Tibial artery (tissue), 4 donors: ENCODE measurements around the gene PAPOLA.

Source experiments
- DNase-seq, 2 donors: peaks; one replicate each; pipeline ENCODE4 v3.0.0-alpha.2; 2019
- H3K27ac ChIP-seq, 2 donors: fragments of 200-600 bp; sonication (generic) in 1 of 2; 1 replicate in 1 of 2; 2 replicates in 1 of 2; pipeline ENCODE4 v1.5.1; 2018 to 2019; ENCODE audit warnings: mild to moderate bottlenecking in 1 of 2
- H3K27me3 ChIP-seq, 2 donors: fragments of 200-600 bp; sonication (generic) in 1 of 2; one replicate each; pipeline versions ENCODE4 v1.5.1 to v1.6.0; 2016 to 2019
- H3K36me3 ChIP-seq, 3 donors: fragments of 200-600 bp; sonication (generic) in 2 of 3; one replicate each; pipeline ENCODE4 v1.5.1; 2016 to 2019; ENCODE audit warnings: mild to moderate bottlenecking in 2 of 3
- H3K4me1 ChIP-seq, 4 donors: fragments of 200-600 bp; sonication (generic) in 2 of 4; 1 replicate in 3 of 4; 2 replicates in 1 of 4; pipeline ENCODE4 v1.5.1; 2016 to 2019
- H3K4me3 ChIP-seq, 2 donors: fragments of 200-600 bp; sonication (generic) in 1 of 2; 1 replicate in 1 of 2; 2 replicates in 1 of 2; pipeline ENCODE4 v1.5.1; 2018 to 2019; ENCODE audit warnings: mild to moderate bottlenecking in 2 of 2
- H3K9me3 ChIP-seq, 3 donors: fragments of 200-600 bp; sonication (generic) in 1 of 3; one replicate each; pipeline ENCODE4 v1.5.1; 2016 to 2019
- CTCF ChIP-seq, 2 experiments: fragments of 200-600 bp in 1 of 2; fragments of 450-650 bp in 1 of 2; IDR thresholded peaks; one replicate each; pipeline ENCODE4 v1.5.1; 2017 to 2019; ENCODE audit warnings: antibody characterized with exemption in 2 of 2, mild to moderate bottlenecking in 1 of 2, moderate library complexity in 1 of 2
- intact Hi-C: fragments of 100-400 bp; cut with DNase I; formaldehyde crosslinking; loops from one replicate; pipeline ENCODE4 v1.15.0; 2023; ENCODE audit warnings: low total_unique reads

PAPOLA gene

GRCh38 chr14:96494331-96494730, 7.9 kb upstream of the PAPOLA start:
- Histone ChIP-seq H3K36me3 (no peaks in the 10 kb centered on the region), H3K27me3 (peaks cover 0 to 22% of the 10 kb centered on the region in 2 donors), H3K4me1 (no peaks in the 10 kb centered on the region), H3K27ac (no peak overlapping the region), H3K4me3 (no peak overlapping the region), H3K9me3 (no peaks in the 10 kb centered on the region)
- no peak for DNase-seq
- intact Hi-C loops, result no loop called here
- no peak for TF ChIP-seq CTCF (IDR thresholded peaks at IDR 0.05)

GRCh38 chr14:96497087-96497486, 5.1 kb upstream of the PAPOLA start:
- H3K9me3 ChIP-seq, result no peaks in the 10 kb centered on the region
- no peaks in the 10 kb centered on the region for H3K36me3 ChIP-seq
- no peak overlapping the region for H3K4me3 ChIP-seq
- peaks cover 0 to 13% of the 10 kb centered on the region in 2 donors for H3K27me3 ChIP-seq
- DNase-seq, result no peak
- no peak overlapping the region for H3K27ac ChIP-seq
- intact Hi-C loops, result no loop called here
- no peak for TF ChIP-seq CTCF (IDR thresholded peaks at IDR 0.05)
- H3K4me1 ChIP-seq, result peaks cover 0 to 8% (median 3%) of the 10 kb centered on the region in 4 donors

GRCh38 chr14:96497586-96497985, 4.6 kb upstream of the PAPOLA start:
- intact Hi-C loops, result no loop called here
- H3K27me3 ChIP-seq, result peaks cover 0 to 13% of the 10 kb centered on the region in 2 donors
- no peaks in the 10 kb centered on the region for H3K9me3 ChIP-seq
- H3K27ac ChIP-seq, result no peak overlapping the region
- DNase-seq, result no peak
- H3K36me3 ChIP-seq, result no peaks in the 10 kb centered on the region
- no peak for TF ChIP-seq CTCF (IDR thresholded peaks at IDR 0.05)
- no peak overlapping the region for H3K4me3 ChIP-seq
- H3K4me1 ChIP-seq, result peaks cover 0 to 8% (median 3%) of the 10 kb centered on the region in 4 donors

GRCh38 chr14:96501217-96501739, 904 bp upstream of the PAPOLA start:
- no peaks in the 10 kb centered on the region for H3K27me3 ChIP-seq
- H3K4me3 ChIP-seq, result peak overlapping the region; percentile 80 to 100
- H3K9me3 ChIP-seq, result no peaks in the 10 kb centered on the region
- TF ChIP-seq CTCF (IDR thresholded peaks at IDR 0.05), result no peak
- no peak for DNase-seq
- intact Hi-C loops, result loop anchor here (5.0 kb wide), 1 partner anchor 459 kb away; no protein-coding TSS in a partner anchor
- H3K36me3 ChIP-seq, result no peaks in the 10 kb centered on the region
- peaks cover 0 to 40% (median 19%) of the 10 kb centered on the region in 4 donors for H3K4me1 ChIP-seq
- H3K27ac ChIP-seq, result peak overlapping the region; percentile 94 to 100

- TF ChIP-seq CTCF (IDR thresholded peaks at IDR 0.05), result no peak
- Histone ChIP-seq H3K27me3 (no peaks in the 10 kb centered on the region), H3K4me1 (peaks cover 0 to 43% (median 19%) of the 10 kb centered on the region in 4 donors), H3K9me3 (no peaks in the 10 kb centered on the region), H3K4me3 (peak overlapping the region; percentile 80 to 100), H3K36me3 (no peaks in the 10 kb centered on the region), H3K27ac (peak overlapping the region; percentile 94 to 100)
- DNase-seq, result peak; percentile 54 to 78
- intact Hi-C loops, result loop anchor here (2.0 to 5.0 kb wide), 2 partner anchors 140 to 460 kb away; partner anchors contain the start of genes ATG2B and GSKIP
Measured at GRCh38 chr14:96502621-96503305, 581 bp downstream of the PAPOLA start.
